KMS-11 (cell line): Measurements from ENCODE around the gene AVEN.
A peak's percentile ranks its signal among the peaks of the same experiment; 100 is the strongest.

Experiments used
- H2AFZ ChIP-seq: fragments of 200-600 bp; sonication (generic); 2 replicates; pipeline ENCODE4 v1.6.1; 2016; ENCODE audit warnings: antibody characterized with exemption, mixed run types, low read depth
- H3K27ac ChIP-seq: fragments of 200-600 bp; sonication (generic); 2 replicates; pipeline ENCODE4 v1.6.1; 2016; ENCODE audit warnings: mild to moderate bottlenecking, mixed run types
- H3K27me3 ChIP-seq: fragments of 200-600 bp; sonication (generic); 2 replicates; pipeline ENCODE4 v1.6.1; 2017; ENCODE audit warnings: mild to moderate bottlenecking, low read depth, mixed run types, moderate library complexity; ENCODE audit not compliant: insufficient read depth
- H3K36me3 ChIP-seq: fragments of 200-600 bp; sonication (generic); 2 replicates; pipeline ENCODE4 v1.6.1; 2017; ENCODE audit warnings: mild to moderate bottlenecking, mixed run types; ENCODE audit not compliant: insufficient read depth
- H3K4me1 ChIP-seq: fragments of 200-600 bp; sonication (generic); 2 replicates; pipeline ENCODE4 v1.6.1; 2016; ENCODE audit warnings: mild to moderate bottlenecking, low read depth, mixed run types; ENCODE audit not compliant: poor library complexity, severe bottlenecking
- H3K4me2 ChIP-seq: fragments of 200-600 bp; sonication (generic); 2 replicates; pipeline ENCODE4 v1.7.0; 2016; ENCODE audit warnings: mild to moderate bottlenecking, mixed run types
- H3K4me3 ChIP-seq: fragments of 200-600 bp; sonication (generic); IDR thresholded peaks from 2 replicates; pipeline ENCODE4 v1.6.1; 2017; ENCODE audit warnings: low read depth, low read length, mixed read lengths; ENCODE audit not compliant: insufficient read depth
- H3K79me2 ChIP-seq: fragments of 200-600 bp; sonication (generic); 2 replicates; pipeline ENCODE4 v1.6.1; 2016; ENCODE audit warnings: low read depth, mixed run types; ENCODE audit not compliant: insufficient read depth
- H3K9ac ChIP-seq: fragments of 200-600 bp; sonication (generic); 2 replicates; pipeline ENCODE4 v1.6.1; 2016; ENCODE audit warnings: mild to moderate bottlenecking, mixed run types
- H4K20me1 ChIP-seq: fragments of 200-600 bp; sonication (generic); 2 replicates; pipeline ENCODE4 v1.6.1; 2016; ENCODE audit warnings: mild to moderate bottlenecking, mixed run types; ENCODE audit not compliant: insufficient read depth
- CTCF ChIP-seq: fragments of 200-600 bp; sonication (generic); conservative IDR thresholded peaks from 2 replicates; pipeline ENCODE4 v1.6.1; 2017; ENCODE audit warnings: low read depth, mild to moderate bottlenecking, antibody characterized with exemption, low read length, moderate library complexity, mixed read lengths

The AVEN gene

GRCh38 chr15:34039790-34040113, 748 bp upstream of the AVEN start:
- no peak for TF ChIP-seq CTCF
- H3K36me3 ChIP-seq: no peaks in the 10 kb centered on the region
- no peaks in the 10 kb centered on the region for H4K20me1 ChIP-seq
- H3K4me3 ChIP-seq: no peak overlapping the region
- peak overlapping the region; percentile 89 for H3K4me2 ChIP-seq
- H3K79me2 ChIP-seq: peaks cover 14% of the 10 kb centered on the region; the same call in 1 of the 2 replicates
- H3K27ac ChIP-seq: peak overlapping the region; percentile 92
- H3K27me3 ChIP-seq: no peaks in the 10 kb centered on the region
- H2AFZ ChIP-seq: peak overlapping the region; percentile 79
- H3K9ac ChIP-seq: peak overlapping the region; percentile 95
- H3K4me1 ChIP-seq: peaks cover 36% of the 10 kb centered on the region

- Histone ChIP-seq H3K4me2 (peak overlapping the region; percentile 81), H3K36me3 (no peaks in the 10 kb centered on the region), H3K27me3 (no peaks in the 10 kb centered on the region), H3K27ac (peak overlapping the region; percentile 92), H3K9ac (peak overlapping the region; percentile 95), H2AFZ (peak overlapping the region; percentile 89), H3K4me3 (peak overlapping the region; percentile 1), H4K20me1 (no peaks in the 10 kb centered on the region), H3K79me2 (peaks cover 14% of the 10 kb centered on the region; the same call in 1 of the 2 replicates), H3K4me1 (peaks cover 36% of the 10 kb centered on the region)
- no peak for TF ChIP-seq CTCF
Observed at GRCh38 chr15:34038023-34038870, 757 bp downstream of the AVEN start.

- no peak for TF ChIP-seq CTCF
- peaks cover 8% of the 10 kb centered on the region; the same call in 1 of the 2 replicates for H3K79me2 ChIP-seq
Observed at GRCh38 chr15:34031987-34032760, 6.8 kb downstream of the AVEN start.

GRCh38 chr15:34027606-34028005, 11.4 kb downstream of the AVEN start:
- Histone ChIP-seq H3K4me2 (no peak overlapping the region), H3K4me3 (no peak overlapping the region), H4K20me1 (no peaks in the 10 kb centered on the region), H3K4me1 (no peaks in the 10 kb centered on the region), H3K79me2 (no peaks in the 10 kb centered on the region), H3K27me3 (no peaks in the 10 kb centered on the region), H2AFZ (no peak overlapping the region), H3K36me3 (no peaks in the 10 kb centered on the region), H3K27ac (no peak overlapping the region), H3K9ac (no peak overlapping the region)
- no peak for TF ChIP-seq CTCF

More at GRCh38 chr15:34031987-34032760, 6.8 kb downstream of the AVEN start:
- H3K4me2 ChIP-seq: no peak overlapping the region
- peaks cover 9% of the 10 kb centered on the region for H3K4me1 ChIP-seq
- H2AFZ ChIP-seq: no peak overlapping the region
- no peaks in the 10 kb centered on the region for H4K20me1 ChIP-seq
- H3K27me3 ChIP-seq: no peaks in the 10 kb centered on the region
- no peak overlapping the region for H3K4me3 ChIP-seq
- H3K9ac ChIP-seq: no peak overlapping the region
- no peak overlapping the region for H3K27ac ChIP-seq
- H3K36me3 ChIP-seq: no peaks in the 10 kb centered on the region
